GM19438 (cell line): ENCODE measurements around the gene PDP2.

Experiments
- ATAC-seq: cut with Tn5 transposase; IDR thresholded peaks from one replicate; pipeline ENCODE4 v1.9.1; 2021; ENCODE audit warnings: low read depth; ENCODE audit not compliant: unreplicated experiment

Gene PDP2

GRCh38 chr16:66880288-66881013 lies at the start of gene PDP2:
TSS of gene PDP2 (plus strand) at chr16:66880515. CDS start at chr16:66884285, 3,770 bp downstream.
- ATAC-seq = peak; percentile 96

GRCh38 chr16:66832190-66832589 lies 48.1 kb upstream of the PDP2 start:
- ATAC-seq = no peak

- ATAC-seq = no peak
These were observed 47.5 kb upstream of the PDP2 start for GRCh38 chr16:66832661-66833305.

GRCh38 chr16:66834746-66835145 lies 45.6 kb upstream of the PDP2 start:
- ATAC-seq = no peak

- ATAC-seq = no peak
These were observed 39.4 kb upstream of the PDP2 start for GRCh38 chr16:66840883-66841282.

GRCh38 chr16:66841366-66841765 lies 38.9 kb upstream of the PDP2 start:
- ATAC-seq = no peak

DNA sequence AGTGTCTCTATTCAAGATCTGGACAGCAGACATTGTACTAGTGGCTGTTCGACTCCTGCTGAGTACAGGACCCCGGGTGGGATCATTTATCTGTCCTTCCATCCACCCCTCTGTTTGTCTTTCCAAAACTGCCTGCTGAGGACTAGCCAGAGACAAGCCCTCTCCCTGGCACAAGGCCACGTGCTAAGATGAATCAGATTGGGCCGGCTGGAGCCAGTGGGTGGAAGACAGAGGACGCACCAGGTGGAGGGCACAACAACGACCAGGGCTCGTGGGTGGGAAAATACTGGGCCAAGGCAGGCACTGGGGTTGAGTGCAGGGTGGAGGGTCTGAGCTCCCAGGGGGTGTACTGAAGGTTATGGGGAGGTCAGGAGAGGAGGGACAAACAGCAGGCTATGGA lies 37.5 kb upstream of the PDP2 start:
- no peak for ATAC-seq

GRCh38 chr16:66843191-66843590 lies 37.1 kb upstream of the PDP2 start:
- ATAC-seq = no peak

GRCh38 chr16:66844009-66844341 lies 36.3 kb upstream of the PDP2 start:
- ATAC-seq = no peak

- ATAC-seq = no peak
These were observed 35.8 kb upstream of the PDP2 start, which contains the start of gene CA7 for GRCh38 chr16:66844342-66845079. TSS of gene CA7 (plus strand) at chr16:66844414. CDS start at chr16:66844488, 74 bp downstream.

DNA sequence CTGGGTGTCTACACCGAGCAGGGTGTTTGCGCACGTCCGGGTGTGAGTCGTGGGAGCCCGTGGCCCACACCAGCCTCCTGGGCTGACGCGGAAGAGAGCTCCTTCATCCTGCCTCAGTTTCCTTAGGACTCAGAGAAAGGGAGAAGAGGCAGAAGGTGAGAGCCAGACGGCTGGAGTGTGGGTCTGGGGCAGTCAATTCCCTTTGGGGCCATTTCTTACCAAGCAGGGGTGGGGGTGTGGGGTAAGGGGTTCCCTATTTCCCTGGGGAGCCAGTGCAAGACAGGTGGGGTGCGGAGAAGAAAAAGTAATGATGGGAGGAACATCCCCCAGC lies 35.3 kb upstream of the PDP2 start:
- ATAC-seq = no peak

DNA sequence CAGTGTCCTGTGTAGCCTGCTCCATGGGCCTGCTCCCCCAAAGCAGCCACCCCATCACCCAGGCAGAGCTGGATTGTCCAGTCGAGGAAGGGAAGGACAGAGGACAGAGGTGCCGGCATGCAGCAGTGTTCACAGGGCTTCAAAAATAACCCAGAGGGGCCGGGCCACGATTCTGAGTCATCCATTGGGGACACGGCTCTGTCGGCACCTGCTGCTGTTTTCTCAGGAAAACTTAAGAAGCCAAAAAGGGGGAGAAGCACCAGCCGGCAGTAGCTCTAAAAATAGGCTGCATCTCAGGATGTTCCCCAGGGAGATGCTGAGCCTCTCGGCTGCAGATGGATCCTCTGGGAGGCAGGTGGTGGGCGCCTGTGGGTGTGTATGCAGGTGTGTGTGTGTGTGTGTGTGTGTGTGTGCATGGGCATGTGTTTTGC lies 34.5 kb upstream of the PDP2 start:
- no peak for ATAC-seq

DNA sequence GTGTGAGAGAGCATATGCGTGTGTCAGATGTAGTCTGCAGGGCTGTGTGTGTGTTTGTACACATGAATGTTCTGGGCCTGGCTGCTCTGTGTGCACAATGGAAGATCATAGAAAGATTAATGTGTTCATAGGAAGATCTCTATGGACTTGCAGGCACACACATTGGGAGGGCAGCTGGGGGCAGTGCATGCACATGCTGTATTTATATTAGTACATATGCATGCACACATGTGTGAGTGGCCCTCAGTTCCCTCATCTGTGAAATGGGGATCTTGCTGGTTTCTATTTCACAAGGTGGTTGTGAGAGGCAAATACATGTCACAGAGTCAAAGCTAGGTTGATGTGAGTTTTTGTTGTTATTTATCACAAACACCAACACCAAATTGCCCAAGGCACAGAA lies 34.0 kb upstream of the PDP2 start:
- no peak for ATAC-seq

DNA sequence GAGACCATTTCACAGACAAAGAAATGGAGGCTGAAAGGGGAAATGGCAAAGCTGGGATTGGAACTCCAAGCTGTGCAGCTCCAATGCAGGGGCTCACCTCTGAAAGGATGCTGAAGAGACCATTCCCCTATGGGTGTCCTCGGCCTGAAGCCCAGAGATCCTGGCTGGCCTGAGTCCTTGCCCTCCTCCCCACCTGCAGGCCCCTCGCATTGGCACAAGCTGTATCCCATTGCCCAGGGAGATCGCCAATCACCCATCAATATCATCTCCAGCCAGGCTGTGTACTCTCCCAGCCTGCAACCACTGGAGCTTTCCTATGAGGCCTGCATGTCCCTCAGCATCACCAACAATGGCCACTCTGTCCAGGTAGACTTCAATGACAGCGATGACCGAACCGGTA lies 33.5 kb upstream of the PDP2 start:
- ATAC-seq = no peak

GRCh38 chr16:66847533-66848067 lies 32.7 kb upstream of the PDP2 start:
- ATAC-seq = no peak

DNA sequence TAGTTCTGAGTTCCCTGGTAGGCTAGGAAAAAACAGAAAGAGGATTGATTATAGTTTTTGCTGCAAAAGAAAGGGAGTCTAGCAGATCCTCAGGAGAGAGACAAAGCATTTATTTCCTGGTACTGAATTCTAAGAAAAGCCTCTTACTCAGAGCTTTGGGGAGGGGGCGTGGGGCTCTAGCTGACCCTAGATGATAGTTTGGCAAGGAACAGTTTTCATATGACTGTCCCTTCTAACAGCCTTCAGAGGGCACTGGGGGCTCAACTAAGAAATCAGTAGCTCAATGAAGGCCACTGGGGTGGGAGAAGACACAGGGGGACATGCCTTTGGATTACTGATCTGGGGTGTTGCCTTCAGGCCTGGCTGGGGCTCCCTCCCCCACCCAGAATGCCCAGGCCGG lies 32.1 kb upstream of the PDP2 start:
- no peak for ATAC-seq

DNA sequence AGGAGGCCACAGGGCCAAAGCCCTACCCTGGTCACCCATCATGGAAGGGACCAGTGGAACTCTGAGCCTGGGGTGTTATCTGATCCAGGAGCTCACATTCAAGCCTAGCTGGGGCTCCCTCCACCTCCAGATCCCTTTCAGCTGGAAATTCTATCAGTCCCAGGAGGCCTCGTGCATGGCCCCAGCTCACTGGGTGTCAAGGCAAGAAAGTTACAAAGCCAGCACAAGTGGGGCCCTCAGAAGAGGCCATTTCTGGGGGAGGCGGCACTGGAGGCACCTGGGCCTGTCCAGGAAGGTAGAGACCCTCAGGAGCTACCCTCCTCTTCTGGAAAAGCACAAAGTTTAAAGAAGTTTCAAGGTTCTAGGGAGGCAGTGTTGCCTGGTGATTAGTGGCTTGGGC lies 31.3 kb upstream of the PDP2 start:
- no peak for ATAC-seq

DNA sequence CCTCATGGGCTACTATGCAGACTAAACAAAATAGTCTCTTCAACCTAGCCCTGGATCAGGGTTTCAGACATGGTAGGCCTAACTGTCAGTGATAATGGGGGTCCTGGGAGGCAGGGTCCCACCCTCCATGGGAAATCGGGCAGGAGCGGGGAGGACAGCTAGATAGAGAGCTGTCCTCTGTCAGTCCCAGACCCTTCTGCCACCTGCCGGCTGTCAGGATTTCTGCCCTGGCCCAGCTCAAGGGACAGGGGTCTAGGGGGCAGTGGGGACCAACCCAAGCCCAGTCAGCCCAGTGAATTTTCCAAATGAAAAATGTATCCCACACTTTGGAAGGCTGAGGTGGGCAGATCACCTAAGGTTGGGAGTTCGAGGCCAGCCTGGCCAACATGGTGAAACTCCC lies 30.8 kb upstream of the PDP2 start:
- no peak for ATAC-seq

GRCh38 chr16:66850115-66850815 lies 30.1 kb upstream of the PDP2 start:
- ATAC-seq = no peak

DNA sequence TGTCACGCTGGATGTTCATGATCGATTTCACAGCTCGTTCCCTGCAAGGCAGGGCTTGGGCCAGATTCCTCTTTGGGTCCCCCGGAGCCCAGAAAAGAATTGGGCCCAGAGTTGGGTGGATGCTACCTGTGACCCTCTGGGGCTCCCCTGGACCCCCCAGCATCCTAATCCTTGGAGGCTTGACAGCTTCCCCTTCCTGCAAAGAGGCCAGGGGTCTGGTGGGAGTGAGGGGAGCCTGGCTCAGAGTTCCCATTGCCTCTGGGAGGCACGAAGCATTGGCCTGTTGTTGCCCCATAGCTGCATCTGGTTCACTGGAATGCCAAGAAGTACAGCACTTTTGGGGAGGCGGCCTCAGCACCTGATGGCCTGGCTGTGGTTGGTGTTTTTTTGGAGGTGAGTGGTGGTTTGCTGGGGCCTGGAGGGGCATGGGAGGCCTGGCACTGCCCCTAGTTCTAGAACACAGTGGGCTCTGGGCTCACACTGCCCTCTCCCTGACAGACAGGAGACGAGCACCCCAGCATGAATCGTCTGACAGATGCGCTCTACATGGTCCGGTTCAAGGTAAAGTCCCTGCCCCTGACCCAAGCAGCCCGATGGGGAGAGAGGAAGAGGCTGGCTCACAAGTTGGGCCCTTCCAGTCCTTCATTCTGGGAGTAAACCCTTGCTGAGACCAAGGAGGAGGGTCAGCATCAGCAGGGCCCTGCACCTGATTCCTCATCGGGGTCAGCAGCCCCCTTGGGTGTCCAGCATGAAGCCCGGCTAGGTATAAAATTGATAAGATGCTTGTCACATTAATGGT lies 28.9 kb upstream of the PDP2 start:
- no peak for ATAC-seq
